ENCODE results near the gene LSAMP. TPM values are rescaled to one million over a fixed set of nuclear protein-coding genes. Genes with fewer than 3 reads are reported as not detected.

LSAMP gene
- total and polyA plus RNA-seq, 2 of the 8 experiments (the other 6 are each of a cell fraction or from before 2014, with no cell fraction given), result 1.8 to 5.7 TPM

GRCh38 chr3:116445311-116445841 lies at the start of gene LSAMP (continued):
- TF ChIP-seq, protein P1, sequence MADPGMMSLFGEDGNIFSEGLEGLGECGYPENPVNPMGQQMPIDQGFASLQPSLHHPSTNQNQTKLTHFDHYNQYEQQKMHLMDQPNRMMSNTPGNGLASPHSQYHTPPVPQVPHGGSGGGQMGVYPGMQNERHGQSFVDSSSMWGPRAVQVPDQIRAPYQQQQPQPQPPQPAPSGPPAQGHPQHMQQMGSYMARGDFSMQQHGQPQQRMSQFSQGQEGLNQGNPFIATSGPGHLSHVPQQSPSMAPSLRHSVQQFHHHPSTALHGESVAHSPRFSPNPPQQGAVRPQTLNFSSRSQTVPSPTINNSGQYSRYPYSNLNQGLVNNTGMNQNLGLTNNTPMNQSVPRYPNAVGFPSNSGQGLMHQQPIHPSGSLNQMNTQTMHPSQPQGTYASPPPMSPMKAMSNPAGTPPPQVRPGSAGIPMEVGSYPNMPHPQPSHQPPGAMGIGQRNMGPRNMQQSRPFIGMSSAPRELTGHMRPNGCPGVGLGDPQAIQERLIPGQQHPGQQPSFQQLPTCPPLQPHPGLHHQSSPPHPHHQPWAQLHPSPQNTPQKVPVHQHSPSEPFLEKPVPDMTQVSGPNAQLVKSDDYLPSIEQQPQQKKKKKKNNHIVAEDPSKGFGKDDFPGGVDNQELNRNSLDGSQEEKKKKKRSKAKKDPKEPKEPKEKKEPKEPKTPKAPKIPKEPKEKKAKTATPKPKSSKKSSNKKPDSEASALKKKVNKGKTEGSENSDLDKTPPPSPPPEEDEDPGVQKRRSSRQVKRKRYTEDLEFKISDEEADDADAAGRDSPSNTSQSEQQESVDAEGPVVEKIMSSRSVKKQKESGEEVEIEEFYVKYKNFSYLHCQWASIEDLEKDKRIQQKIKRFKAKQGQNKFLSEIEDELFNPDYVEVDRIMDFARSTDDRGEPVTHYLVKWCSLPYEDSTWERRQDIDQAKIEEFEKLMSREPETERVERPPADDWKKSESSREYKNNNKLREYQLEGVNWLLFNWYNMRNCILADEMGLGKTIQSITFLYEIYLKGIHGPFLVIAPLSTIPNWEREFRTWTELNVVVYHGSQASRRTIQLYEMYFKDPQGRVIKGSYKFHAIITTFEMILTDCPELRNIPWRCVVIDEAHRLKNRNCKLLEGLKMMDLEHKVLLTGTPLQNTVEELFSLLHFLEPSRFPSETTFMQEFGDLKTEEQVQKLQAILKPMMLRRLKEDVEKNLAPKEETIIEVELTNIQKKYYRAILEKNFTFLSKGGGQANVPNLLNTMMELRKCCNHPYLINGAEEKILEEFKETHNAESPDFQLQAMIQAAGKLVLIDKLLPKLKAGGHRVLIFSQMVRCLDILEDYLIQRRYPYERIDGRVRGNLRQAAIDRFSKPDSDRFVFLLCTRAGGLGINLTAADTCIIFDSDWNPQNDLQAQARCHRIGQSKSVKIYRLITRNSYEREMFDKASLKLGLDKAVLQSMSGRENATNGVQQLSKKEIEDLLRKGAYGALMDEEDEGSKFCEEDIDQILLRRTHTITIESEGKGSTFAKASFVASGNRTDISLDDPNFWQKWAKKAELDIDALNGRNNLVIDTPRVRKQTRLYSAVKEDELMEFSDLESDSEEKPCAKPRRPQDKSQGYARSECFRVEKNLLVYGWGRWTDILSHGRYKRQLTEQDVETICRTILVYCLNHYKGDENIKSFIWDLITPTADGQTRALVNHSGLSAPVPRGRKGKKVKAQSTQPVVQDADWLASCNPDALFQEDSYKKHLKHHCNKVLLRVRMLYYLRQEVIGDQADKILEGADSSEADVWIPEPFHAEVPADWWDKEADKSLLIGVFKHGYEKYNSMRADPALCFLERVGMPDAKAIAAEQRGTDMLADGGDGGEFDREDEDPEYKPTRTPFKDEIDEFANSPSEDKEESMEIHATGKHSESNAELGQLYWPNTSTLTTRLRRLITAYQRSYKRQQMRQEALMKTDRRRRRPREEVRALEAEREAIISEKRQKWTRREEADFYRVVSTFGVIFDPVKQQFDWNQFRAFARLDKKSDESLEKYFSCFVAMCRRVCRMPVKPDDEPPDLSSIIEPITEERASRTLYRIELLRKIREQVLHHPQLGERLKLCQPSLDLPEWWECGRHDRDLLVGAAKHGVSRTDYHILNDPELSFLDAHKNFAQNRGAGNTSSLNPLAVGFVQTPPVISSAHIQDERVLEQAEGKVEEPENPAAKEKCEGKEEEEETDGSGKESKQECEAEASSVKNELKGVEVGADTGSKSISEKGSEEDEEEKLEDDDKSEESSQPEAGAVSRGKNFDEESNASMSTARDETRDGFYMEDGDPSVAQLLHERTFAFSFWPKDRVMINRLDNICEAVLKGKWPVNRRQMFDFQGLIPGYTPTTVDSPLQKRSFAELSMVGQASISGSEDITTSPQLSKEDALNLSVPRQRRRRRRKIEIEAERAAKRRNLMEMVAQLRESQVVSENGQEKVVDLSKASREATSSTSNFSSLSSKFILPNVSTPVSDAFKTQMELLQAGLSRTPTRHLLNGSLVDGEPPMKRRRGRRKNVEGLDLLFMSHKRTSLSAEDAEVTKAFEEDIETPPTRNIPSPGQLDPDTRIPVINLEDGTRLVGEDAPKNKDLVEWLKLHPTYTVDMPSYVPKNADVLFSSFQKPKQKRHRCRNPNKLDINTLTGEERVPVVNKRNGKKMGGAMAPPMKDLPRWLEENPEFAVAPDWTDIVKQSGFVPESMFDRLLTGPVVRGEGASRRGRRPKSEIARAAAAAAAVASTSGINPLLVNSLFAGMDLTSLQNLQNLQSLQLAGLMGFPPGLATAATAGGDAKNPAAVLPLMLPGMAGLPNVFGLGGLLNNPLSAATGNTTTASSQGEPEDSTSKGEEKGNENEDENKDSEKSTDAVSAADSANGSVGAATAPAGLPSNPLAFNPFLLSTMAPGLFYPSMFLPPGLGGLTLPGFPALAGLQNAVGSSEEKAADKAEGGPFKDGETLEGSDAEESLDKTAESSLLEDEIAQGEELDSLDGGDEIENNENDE (IDR thresholded peaks at IDR 0.05; ENCODE audit: insufficient replicate concordance, low read length), result no peak
- TF ChIP-seq BACH1 (IDR thresholded peaks at IDR 0.05; ENCODE audit: low read length), result no peak
- peak; percentile 53; the same call in 1 of the 2 replicates for TF ChIP-seq CREB1 (IDR thresholded peaks at IDR 0.05)
- no peak for TF ChIP-seq JUND (IDR thresholded peaks at IDR 0.05; ENCODE audit: low read length)
- TF ChIP-seq CHD2 (IDR thresholded peaks at IDR 0.05; ENCODE audit: low read length), result no peak
- TF ChIP-seq SRF (IDR thresholded peaks at IDR 0.05; ENCODE audit: low read depth, low read length), result no peak
- no peak for TF ChIP-seq CHD1 (IDR thresholded peaks at IDR 0.05; ENCODE audit: low read depth, low read length)
- no peak for TF ChIP-seq SP2 (IDR thresholded peaks at IDR 0.05; ENCODE audit: low read length)
- TF ChIP-seq POLR2A (IDR thresholded peaks at IDR 0.05; ENCODE audit: control extremely low read depth in 1 of 2, low read depth in 2 of 2, low read length in 2 of 2), result 0 out of 3 replicates have a peak, but pooled peaks of 1 of the 2 experiments have one; percentile 32
- TF ChIP-seq ZNF274 (IDR thresholded peaks at IDR 0.05; ENCODE audit: borderline replicate concordance, extremely low read depth, low read length), result no peak
- TF ChIP-seq EP300 (IDR thresholded peaks at IDR 0.05; ENCODE audit: borderline replicate concordance in 1 of 2, low read depth in 2 of 2, low read length in 2 of 2), result no peak
- peak; percentile 37; the same call in 1 of the 2 replicates for TF ChIP-seq TAF1 (IDR thresholded peaks at IDR 0.05; ENCODE audit: low read depth, low read length)
- TF ChIP-seq SP1 (IDR thresholded peaks at IDR 0.05; ENCODE audit: low read depth, low read length), result no peak

Measured in H1 (cell line).